Neural progenitor cell (in vitro differentiated cells): ENCODE data around the gene LARGE1.

Experiments used
- EZH2 ChIP-seq: fragments of 200-600 bp; sonication (generic); IDR thresholded peaks from 2 replicates; pipeline ENCODE4 v1.6.1; 2017; ENCODE audit warnings: antibody characterized with exemption, mild to moderate bottlenecking, moderate library complexity
- TF ChIP-seq, protein P1 (sequence below): fragments of 200-600 bp; sonication (generic); IDR thresholded peaks from 2 replicates; pipeline ENCODE4 v1.5.1; 2017; ENCODE audit warnings: antibody characterized with exemption, mild to moderate bottlenecking

DNA sequence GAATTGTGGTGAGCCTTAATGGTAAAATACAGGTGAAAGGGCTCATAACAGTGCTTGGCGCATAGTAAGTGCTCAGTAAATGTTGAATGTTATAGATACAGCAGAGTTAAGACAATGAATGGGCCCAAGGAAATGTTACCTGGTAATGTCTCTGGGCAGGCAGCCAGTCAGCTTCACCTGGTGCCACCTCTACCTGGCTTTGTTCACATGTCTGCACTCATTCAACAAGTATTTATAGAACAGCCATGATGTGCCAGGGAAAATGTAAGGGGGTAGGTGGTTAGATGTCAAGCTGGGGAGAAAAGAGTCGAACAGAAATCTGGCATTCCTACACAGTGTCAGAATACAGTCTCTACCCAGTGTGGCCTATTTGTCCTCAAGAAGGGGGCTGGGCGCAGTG, 623.3 kb downstream of the LARGE1 start:
- TF ChIP-seq, protein P1, sequence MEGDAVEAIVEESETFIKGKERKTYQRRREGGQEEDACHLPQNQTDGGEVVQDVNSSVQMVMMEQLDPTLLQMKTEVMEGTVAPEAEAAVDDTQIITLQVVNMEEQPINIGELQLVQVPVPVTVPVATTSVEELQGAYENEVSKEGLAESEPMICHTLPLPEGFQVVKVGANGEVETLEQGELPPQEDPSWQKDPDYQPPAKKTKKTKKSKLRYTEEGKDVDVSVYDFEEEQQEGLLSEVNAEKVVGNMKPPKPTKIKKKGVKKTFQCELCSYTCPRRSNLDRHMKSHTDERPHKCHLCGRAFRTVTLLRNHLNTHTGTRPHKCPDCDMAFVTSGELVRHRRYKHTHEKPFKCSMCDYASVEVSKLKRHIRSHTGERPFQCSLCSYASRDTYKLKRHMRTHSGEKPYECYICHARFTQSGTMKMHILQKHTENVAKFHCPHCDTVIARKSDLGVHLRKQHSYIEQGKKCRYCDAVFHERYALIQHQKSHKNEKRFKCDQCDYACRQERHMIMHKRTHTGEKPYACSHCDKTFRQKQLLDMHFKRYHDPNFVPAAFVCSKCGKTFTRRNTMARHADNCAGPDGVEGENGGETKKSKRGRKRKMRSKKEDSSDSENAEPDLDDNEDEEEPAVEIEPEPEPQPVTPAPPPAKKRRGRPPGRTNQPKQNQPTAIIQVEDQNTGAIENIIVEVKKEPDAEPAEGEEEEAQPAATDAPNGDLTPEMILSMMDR = no peak
- no peak for TF ChIP-seq EZH2
